ENCODE measurements around the gene TEP1.

DNA sequence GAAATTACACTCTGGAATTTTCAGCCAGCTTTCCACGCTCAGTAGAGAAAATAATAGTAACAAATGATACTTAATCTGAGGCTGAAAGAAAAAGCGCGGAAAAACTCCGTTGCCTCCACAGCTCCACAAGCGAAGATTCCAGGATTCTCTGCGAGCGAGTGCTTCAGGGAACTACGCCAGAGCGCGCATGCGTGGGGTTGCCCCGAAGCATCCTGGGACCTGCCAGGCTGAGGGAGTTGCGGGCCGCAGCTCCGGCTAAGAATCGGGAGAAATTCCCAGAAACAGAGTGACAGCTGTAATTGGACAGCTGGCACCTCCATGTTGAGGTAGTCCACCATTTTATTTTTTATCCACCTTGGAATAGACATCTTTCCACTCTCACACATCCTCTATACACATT, 95.6 kb downstream of the TEP1 start:
- TF ChIP-seq, protein P1, sequence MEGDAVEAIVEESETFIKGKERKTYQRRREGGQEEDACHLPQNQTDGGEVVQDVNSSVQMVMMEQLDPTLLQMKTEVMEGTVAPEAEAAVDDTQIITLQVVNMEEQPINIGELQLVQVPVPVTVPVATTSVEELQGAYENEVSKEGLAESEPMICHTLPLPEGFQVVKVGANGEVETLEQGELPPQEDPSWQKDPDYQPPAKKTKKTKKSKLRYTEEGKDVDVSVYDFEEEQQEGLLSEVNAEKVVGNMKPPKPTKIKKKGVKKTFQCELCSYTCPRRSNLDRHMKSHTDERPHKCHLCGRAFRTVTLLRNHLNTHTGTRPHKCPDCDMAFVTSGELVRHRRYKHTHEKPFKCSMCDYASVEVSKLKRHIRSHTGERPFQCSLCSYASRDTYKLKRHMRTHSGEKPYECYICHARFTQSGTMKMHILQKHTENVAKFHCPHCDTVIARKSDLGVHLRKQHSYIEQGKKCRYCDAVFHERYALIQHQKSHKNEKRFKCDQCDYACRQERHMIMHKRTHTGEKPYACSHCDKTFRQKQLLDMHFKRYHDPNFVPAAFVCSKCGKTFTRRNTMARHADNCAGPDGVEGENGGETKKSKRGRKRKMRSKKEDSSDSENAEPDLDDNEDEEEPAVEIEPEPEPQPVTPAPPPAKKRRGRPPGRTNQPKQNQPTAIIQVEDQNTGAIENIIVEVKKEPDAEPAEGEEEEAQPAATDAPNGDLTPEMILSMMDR (IDR thresholded peaks at IDR 0.05): no peak
- no peak for TF ChIP-seq POLR2A (IDR thresholded peaks at IDR 0.05)
